ENCODE data around the gene PEAR1.
A peak's percentile ranks its signal among the peaks of the same experiment; 100 is the strongest.
"Not testable (repeated sequence)": the region's sequence is repeated elsewhere in the genome, so short reads cannot be mapped to it uniquely, and the experiment has no call there.

Gene PEAR1

DNA sequence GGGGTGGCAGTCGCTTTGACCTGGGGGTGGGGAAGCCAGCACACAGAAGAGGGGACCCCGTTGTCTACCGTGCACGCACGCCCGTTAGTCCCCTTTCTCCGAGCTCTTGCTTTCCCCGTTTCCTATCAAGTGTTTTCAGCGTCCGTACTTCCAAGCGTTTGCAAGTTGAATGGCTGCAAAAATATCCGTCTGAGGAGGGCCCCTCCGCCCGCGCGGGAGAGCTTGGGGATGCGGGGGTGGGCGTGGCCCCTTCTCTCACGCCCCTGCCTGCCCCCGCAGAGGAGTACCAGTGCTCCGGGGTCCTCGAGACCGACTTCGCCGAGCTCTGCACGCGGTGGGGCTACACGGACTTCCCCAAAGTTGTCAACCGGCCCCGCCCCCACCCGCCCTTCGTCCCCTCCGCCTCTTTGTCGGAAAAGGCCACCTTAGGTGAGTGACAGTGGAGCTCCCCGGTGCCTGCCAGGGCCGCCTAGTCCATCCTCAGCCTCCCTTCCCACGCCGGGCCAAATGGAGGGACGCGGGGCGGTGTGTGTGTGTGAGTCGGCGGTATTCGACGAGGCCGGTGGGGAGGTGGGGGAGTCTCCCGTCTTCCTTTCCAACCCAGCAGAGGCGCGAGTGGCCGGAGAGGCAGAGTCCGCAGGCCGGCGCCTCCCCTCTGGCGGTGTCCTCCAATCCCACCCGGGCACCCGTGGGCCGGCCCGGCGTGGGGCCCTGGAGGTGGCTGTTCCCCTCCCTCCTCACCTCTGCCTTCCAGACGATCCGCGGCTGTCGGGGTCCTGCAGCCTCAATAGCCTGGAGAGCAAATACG lies 30.4 kb downstream of the PEAR1 start:
- DNase-seq, result no peak

DNA sequence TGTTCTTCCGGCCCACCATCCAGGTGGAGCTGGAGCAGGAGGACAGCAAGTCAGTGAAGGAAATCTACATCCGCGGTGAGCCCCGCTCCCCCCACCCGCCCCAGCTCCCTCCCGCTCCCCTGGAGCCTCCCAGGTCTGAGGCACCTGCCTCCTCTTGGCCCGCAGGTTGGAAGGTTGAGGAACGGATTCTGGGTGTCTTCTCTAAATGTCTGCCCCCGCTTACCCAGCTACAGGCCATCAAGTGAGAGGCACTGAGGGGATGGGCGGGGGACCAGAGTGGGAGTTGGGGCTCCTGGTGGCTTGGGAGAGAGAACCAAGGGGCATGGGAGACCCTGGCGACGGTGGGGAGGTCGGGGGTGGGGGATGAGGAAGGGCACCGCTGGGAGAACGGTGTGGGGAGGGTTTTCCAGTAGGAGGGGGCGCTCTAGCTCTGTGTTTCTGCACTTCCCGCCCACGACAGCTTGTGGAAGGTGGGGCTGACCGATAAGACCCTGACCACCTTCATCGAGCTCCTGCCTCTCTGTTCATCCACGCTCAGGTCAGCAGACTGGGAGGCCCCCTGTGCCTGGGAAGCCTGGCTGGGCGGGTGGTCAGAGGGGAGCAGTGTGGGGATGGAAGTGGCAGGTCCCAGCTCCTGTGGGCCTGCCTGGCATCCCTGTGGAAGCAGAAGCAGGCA lies 31.1 kb downstream of the PEAR1 start:
- DNase-seq, result no peak

GRCh38 chr1:156925154-156926010 lies 31.9 kb downstream of the PEAR1 start:
- no peak for DNase-seq

DNA sequence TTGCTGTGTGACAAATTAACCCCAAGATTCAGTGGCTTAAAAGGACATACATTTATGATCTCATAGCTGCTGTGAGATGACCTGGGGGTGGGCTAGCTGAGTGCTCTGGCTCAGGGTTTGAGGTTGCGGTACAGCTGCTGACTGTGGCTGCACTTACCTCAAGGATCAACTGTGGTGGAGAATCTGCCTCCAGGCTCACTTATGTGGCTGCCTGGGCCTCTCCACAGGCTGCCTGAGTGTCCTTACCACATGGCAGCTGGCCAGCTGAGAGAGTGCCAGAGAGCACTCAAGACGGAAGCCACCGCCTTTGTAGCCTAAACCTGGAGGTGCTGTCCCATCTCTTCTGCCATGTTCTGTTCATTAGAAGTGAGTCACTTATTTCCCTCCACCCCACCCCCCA lies 32.7 kb downstream of the PEAR1 start:
- peak; percentile 98 to 99 for DNase-seq

DNA sequence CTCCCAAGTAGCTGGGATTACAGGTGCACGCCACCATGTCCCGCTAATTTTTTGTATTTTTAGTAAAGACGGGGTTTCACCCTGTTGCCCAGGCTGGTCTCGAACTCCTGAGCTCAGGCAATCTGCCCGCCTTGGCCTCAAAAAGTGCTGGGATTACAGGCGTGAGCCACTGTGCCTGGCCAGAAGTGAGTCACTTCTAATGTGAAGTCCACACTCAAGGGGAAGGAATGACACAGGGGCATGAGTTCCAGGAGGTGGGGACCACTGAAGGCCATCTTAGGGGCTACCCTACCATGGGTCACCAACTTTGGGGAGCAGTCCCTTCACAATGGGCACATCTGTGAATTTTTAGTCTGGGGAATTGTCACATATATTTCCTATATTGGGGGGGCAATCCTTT lies 33.2 kb downstream of the PEAR1 start:
- DNase-seq, result not testable (repeated sequence)

DNA sequence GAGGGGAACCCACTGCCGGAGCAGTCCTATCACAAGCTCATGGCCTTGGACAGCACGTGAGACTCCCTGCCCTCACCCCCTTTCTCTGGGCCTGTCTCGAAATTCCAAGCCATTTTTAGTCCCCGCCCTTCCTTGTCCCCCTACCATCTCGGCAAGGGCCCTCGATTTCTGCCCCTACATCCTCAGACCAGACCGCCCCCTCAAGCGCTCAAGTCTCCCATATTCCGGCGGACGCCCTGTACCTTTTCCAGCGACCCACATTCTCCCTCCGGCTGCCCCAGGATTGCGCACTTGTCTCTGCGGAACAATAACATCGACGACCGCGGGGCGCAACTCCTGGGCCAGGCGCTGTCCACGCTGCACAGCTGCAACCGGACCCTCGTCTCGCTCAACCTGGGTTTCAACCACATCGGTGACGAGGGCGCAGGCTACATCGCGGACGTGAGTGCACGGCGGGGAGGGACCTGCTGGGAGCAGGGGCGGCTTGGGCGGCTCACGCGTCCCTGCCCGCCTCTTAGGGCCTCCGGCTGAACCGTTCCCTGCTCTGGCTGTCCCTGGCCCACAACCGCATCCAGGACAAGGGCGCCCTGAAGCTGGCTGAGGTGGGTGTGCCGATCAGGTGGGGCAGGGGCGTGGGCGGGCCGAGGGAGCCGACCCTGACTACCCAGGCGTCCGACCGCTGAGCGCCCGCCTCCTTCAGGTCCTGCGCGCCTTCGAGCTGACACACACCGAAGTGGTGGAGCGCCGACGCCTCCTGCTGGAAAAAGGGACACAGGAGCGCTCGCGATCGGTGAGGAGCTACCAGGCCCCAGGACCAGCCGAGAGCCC lies 33.9 kb downstream of the PEAR1 start:
- peak; percentile 86 to 90 for DNase-seq

DNA sequence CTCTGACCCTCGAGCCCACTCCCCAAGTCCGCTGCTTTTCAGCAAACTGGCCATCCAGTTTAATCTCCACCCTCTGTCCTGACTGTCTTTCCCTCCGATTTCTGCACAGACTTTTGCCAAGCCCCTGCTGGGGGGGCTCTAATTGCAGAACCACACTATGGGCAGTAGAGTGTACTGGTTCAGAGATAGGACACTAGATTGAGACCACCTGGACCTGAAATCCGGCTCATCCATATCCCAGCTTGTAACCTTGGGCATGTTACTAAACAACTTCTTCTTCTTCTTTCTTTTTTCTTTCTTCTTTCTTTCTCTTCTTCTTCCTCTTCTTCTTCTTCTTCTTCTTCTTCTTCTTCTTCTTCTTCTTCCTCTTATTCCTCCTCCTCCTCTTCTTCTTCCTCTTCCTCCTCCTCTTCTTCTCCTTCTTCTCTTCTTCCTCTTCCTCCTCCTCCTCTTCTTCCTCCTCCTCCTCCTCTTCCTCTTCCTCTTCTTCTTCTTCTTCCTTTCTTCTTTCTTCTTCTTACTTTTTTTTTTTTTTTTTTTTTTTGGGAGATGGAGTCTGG lies 34.6 kb downstream of the PEAR1 start:
- DNase-seq, result no peak

DNA sequence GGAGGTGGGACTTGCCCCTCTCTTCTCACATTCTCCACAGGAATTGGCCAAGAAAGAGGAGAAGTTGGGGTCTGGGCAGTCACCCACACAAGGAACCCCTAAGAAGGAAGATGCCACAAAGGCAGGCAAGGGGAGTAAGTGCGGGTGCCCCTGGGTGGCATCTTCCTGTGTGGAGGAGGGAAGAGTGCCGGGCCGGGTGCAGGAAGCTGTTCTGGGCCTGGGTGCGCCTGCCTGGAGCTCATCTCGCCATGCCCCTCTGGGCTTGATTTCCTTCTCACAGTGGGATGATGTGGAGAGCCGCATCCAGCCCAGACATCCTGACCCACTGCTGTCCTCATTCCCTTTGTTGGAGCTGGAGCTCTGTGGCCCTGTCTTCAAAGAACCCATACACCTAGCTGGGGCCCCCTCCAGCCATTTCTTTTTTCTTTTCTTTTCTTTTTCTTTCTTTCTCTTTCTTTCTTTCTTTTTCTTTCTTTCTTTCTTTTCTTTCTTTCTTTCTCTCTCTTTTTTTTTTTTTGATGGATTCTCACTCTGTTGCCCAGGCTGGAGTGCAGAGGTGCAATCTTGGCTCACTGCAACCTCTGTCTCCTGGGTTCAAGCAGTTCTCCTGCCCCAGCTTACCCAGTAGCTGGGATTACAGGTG lies 36.2 kb downstream of the PEAR1 start:
- DNase-seq, result no peak

- no peak for DNase-seq
Measured at GRCh38 chr1:156930483-156930882, 37.0 kb downstream of the PEAR1 start.

GRCh38 chr1:156931211-156931952 lies 37.9 kb downstream of the PEAR1 start:
- DNase-seq, result no peak

GRCh38 chr1:156931974-156932710 lies 38.6 kb downstream of the PEAR1 start:
- no peak for DNase-seq

GRCh38 chr1:156933136-156933535 lies 39.6 kb downstream of the PEAR1 start:
- no peak for DNase-seq

DNA sequence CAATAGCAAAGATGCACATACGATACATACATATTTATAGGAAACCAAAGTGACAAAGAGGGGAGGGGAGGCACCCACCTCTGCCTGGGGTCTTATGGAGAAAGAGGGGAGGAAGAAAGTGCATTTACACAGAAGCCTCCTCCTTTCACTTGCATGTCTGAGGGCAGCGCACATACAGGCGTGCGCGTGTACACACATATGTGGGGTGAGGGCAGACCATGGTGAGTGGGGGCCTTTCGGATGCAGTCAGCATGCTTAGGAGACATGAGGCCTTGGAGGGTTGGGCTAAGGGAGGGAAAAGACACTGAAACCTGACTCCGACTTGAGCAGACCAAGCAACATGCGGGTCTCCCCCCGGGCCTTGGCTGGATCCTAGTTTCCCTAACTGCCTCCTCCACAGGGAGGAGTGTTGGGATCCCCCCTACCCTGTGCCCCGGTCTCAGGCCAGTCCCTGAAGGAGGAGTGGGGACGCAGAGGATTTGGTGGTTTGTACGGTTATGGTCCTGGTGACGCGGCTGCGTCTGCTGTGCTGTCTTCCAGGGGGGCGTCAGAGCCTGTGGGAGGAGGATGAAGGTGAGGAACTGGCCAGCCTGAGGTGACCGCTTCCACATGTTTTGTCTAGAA lies 42.1 kb downstream of the PEAR1 start:
- no peak for DNase-seq

GRCh38 chr1:156936191-156936590 lies 42.7 kb downstream of the PEAR1 start:
- DNase-seq, result no peak

GRCh38 chr1:156936721-156937220 lies 43.3 kb downstream of the PEAR1 start:
- no peak for DNase-seq

GRCh38 chr1:156937883-156938282 lies 44.4 kb downstream of the PEAR1 start:
- DNase-seq, result peak; percentile 54 to 72

DNA sequence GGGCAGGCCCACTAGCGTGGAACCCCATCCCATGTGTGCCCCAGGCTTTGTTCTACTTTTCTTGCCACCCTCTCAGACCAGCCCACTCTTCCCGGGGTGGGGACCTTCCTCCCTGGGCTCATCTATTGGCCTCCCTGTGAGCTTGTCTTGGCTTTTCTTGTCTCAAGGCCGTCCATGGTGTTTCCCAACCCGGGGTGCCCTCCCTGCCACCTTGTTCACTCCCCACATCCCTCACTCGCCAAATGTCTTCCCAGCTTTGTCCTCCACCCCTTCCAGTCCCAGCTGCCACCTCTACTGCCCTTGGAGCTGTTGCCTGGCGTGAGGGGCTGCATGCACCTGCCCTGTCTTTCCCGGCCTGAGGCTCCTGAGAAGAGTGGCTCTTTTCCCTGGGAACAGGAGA lies 45.3 kb downstream of the PEAR1 start:
- no peak for DNase-seq

DNA sequence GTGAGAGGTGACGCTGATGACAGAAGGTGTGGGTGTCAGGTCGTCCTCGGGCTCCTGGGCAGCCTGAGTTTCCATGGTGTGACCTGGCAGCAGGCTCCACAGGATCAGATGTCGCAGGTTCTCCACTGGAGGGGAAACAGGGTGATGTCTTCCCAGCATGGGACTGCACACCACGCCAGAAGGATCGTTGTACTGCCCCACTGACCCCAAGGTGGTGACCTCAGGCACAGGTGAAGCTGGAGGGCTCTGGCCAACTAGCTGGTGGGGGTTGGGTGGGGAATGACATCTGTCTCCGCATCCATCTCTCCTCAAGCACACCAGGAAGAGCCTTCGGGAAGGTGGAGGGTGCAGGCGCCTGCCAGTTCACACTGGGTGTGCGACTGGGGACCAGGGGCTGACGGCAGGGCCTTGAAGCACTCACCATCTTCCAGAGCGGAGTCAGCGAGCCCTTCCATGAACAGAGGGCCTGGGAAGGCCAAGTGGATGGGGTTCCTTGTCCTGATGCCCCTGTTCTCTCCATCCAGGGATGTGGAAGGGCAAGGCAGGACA lies 46.3 kb downstream of the PEAR1 start:
- DNase-seq, result no peak

DNA sequence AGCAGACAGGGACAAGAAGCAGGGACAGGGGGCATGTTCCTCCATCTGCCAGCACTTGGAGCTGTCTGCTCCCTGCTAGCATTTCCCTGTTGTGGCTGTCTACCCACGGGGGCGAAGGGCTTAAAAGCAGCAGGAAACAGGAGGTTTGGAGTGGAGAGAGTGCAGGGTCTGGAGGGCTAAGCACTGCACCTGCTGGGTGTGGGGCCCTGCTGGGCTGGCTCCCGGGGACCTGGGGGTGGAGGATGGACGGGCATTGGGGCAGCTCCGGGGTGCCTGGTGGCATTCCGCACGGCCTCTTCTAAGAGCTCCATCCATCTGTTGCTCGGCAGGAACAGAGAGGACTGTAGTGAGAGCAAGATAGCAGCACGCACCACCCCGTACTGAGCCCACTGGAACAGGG lies 48.2 kb downstream of the PEAR1 start:
- DNase-seq, result no peak
